Glomerular endothelial cell (primary cell): ENCODE data around the gene GNAT1. TPM values are rescaled to one million over a fixed set of nuclear protein-coding genes. Genes with fewer than 3 reads are reported as not detected.

Experiments
- DNase-seq: peaks from one replicate; pipeline ENCODE4 v3.0.0-alpha.2; 2011; ENCODE audit warnings: low read depth, low spot score; ENCODE audit errors: extremely low read depth
- total RNA-seq: library from RNA; depleted of rRNA; stranded (reverse); fragments of >200 nt; gene quantifications from 2 replicates; pipeline ENCODE4 v1.2.3, GENCODE V29; 2015

GNAT1 gene
- not detected in 2 replicates for total RNA-seq

GRCh38 chr3:50190936-50191660, at the start of gene GNAT1:
Gene GNAT1 (plus strand): TSS chr3:50191610. CDS start chr3:50191726, 116 bp downstream.
- DNase-seq, result no peak

- no peak for DNase-seq
These were observed 45.0 kb upstream of the GNAT1 start for GRCh38 chr3:50146316-50146901.

GRCh38 chr3:50147016-50147415, 44.4 kb upstream of the GNAT1 start:
- DNase-seq, result no peak

GRCh38 chr3:50147447-50147846, 44.0 kb upstream of the GNAT1 start:
- DNase-seq, result no peak

GRCh38 chr3:50147861-50148260, 43.5 kb upstream of the GNAT1 start:
- DNase-seq, result no peak

- no peak for DNase-seq
These were observed 41.0 kb upstream of the GNAT1 start for GRCh38 chr3:50150404-50150750.

- DNase-seq, result no peak
These were observed 40.3 kb upstream of the GNAT1 start for GRCh38 chr3:50150863-50151686.

GRCh38 chr3:50151728-50152127, 39.7 kb upstream of the GNAT1 start:
- DNase-seq, result no peak

- no peak for DNase-seq
These were observed 37.5 kb upstream of the GNAT1 start for GRCh38 chr3:50153782-50154475.

GRCh38 chr3:50154476-50154839, 37.0 kb upstream of the GNAT1 start:
- DNase-seq, result no peak

- DNase-seq, result no peak
These were observed 36.4 kb upstream of the GNAT1 start, which contains the start of gene SEMA3F for GRCh38 chr3:50154840-50155490. Gene SEMA3F (plus strand): TSS chr3:50155324. CDS start chr3:50159623, 4,299 bp downstream.

GRCh38 chr3:50155491-50155878, 35.9 kb upstream of the GNAT1 start:
- DNase-seq, result no peak

- DNase-seq, result no peak
These were observed 35.5 kb upstream of the GNAT1 start for GRCh38 chr3:50155891-50156290.

- no peak for DNase-seq
These were observed 34.6 kb upstream of the GNAT1 start for GRCh38 chr3:50156549-50157493.

GRCh38 chr3:50157827-50158529, 33.4 kb upstream of the GNAT1 start:
- no peak for DNase-seq

- no peak for DNase-seq
These were observed 32.8 kb upstream of the GNAT1 start for GRCh38 chr3:50158530-50159146.

- DNase-seq, result no peak
These were observed 30.8 kb upstream of the GNAT1 start for GRCh38 chr3:50160561-50160983.

- no peak for DNase-seq
These were observed 30.1 kb upstream of the GNAT1 start for GRCh38 chr3:50161320-50161719.
